BLaER1 (cell line): ENCODE data around the gene JPT2.
A peak's percentile ranks its signal among the peaks of the same experiment; 100 is the strongest.

Experiments used
- H3K27ac ChIP-seq: shearing (Covaris generic); formaldehyde crosslinking; 2 replicates; pipeline ENCODE4 v1.8.1; 2022
- H3K27me3 ChIP-seq: shearing (Covaris generic); formaldehyde crosslinking; 2 replicates; pipeline ENCODE4 v1.8.1; 2022
- H3K36me3 ChIP-seq: shearing (Covaris generic); formaldehyde crosslinking; 2 replicates; pipeline ENCODE4 v1.8.1; 2022
- H3K4me1 ChIP-seq: shearing (Covaris generic); formaldehyde crosslinking; 2 replicates; pipeline ENCODE4 v1.8.1; 2022
- H3K4me2 ChIP-seq: shearing (Covaris generic); formaldehyde crosslinking; 2 replicates; pipeline ENCODE4 v1.8.1; 2022
- H3K4me3 ChIP-seq: shearing (Covaris generic); formaldehyde crosslinking; 2 replicates; pipeline ENCODE4 v1.8.1; 2022
- H3K9ac ChIP-seq: shearing (Covaris generic); formaldehyde crosslinking; 2 replicates; pipeline ENCODE4 v1.8.1; 2022
- H3K9me3 ChIP-seq: shearing (Covaris generic); formaldehyde crosslinking; 2 replicates; pipeline ENCODE4 v1.8.1; 2022
- H4K20me1 ChIP-seq: shearing (Covaris generic); formaldehyde crosslinking; 2 replicates; pipeline ENCODE4 v1.8.1; 2022
- Cebpa-rat ChIP-seq: shearing (Covaris generic); IDR thresholded peaks from 2 replicates; pipeline ENCODE4 v1.8.1; 2022

JPT2 gene

DNA sequence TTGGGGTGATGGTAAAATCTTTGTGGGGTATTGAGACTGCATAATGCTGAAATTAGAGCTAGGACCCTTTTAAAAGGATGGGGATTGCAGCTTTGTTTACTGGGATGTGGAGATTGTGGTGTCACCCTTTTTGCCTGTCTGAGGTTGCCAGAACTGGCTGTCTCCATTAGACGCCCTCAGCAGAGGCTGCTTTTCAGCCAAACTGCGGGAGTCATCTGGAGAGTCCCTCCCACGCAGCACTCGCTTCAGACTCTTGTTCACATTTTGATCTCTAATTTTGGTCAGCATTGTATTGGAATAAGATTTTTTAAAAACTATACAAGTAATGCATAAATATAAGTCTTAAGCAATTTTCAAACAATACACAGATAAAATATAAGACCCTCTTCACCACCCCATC lies 27.9 kb upstream of the JPT2 start:
- Histone ChIP-seq H3K4me2 (peak overlapping the region; percentile 80; the same call in 1 of the 2 replicates), H3K9ac (no peak overlapping the region), H3K27ac (peak overlapping the region; percentile 98), H3K4me3 (no peak overlapping the region), H3K9me3 (no peaks in the 10 kb centered on the region), H3K4me1 (peaks cover 63% of the 10 kb centered on the region), H3K36me3 (peaks cover 57% of the 10 kb centered on the region), H3K27me3 (no peaks in the 10 kb centered on the region), H4K20me1 (no peaks in the 10 kb centered on the region)
- TF ChIP-seq Cebpa-rat, result no peak

- H3K9ac ChIP-seq, result no peak overlapping the region
- H3K9me3 ChIP-seq, result no peaks in the 10 kb centered on the region
- peak overlapping the region; percentile 98 for H3K27ac ChIP-seq
- no peak overlapping the region for H3K4me2 ChIP-seq
- H3K27me3 ChIP-seq, result no peaks in the 10 kb centered on the region
- peaks cover 57% of the 10 kb centered on the region for H3K36me3 ChIP-seq
- peaks cover 54% of the 10 kb centered on the region for H3K4me1 ChIP-seq
- H3K4me3 ChIP-seq, result no peak overlapping the region
- H4K20me1 ChIP-seq, result no peaks in the 10 kb centered on the region
- TF ChIP-seq Cebpa-rat, result no peak
These were observed 26.7 kb upstream of the JPT2 start for GRCh38 chr16:1651094-1651973.

GRCh38 chr16:1651974-1652312 lies 26.1 kb upstream of the JPT2 start:
- H3K9ac ChIP-seq, result no peak overlapping the region
- H3K4me1 ChIP-seq, result peaks cover 48% of the 10 kb centered on the region
- H4K20me1 ChIP-seq, result no peaks in the 10 kb centered on the region
- TF ChIP-seq Cebpa-rat, result no peak
- peak overlapping the region; percentile 98 for H3K27ac ChIP-seq
- H3K36me3 ChIP-seq, result peaks cover 62% of the 10 kb centered on the region
- H3K4me3 ChIP-seq, result no peak overlapping the region
- no peak overlapping the region for H3K4me2 ChIP-seq
- H3K27me3 ChIP-seq, result no peaks in the 10 kb centered on the region
- H3K9me3 ChIP-seq, result no peaks in the 10 kb centered on the region

- Histone ChIP-seq H3K27ac (0 out of 2 replicates have a peak overlapping the region, but pooled peaks have one; percentile 38), H3K27me3 (no peaks in the 10 kb centered on the region), H3K4me2 (no peak overlapping the region), H3K4me3 (no peak overlapping the region), H3K9me3 (no peaks in the 10 kb centered on the region), H3K36me3 (peaks cover 72% of the 10 kb centered on the region), H4K20me1 (no peaks in the 10 kb centered on the region), H3K4me1 (peaks cover 37% of the 10 kb centered on the region), H3K9ac (no peak overlapping the region)
- no peak for TF ChIP-seq Cebpa-rat
These were observed 25.1 kb upstream of the JPT2 start for GRCh38 chr16:1653023-1653422.

GRCh38 chr16:1654505-1655268 lies 23.4 kb upstream of the JPT2 start:
- Histone ChIP-seq H3K4me1 (peaks cover 21% of the 10 kb centered on the region), H3K27ac (peak overlapping the region; percentile 66), H3K9ac (peak overlapping the region; percentile 69), H3K4me3 (no peak overlapping the region), H4K20me1 (no peaks in the 10 kb centered on the region), H3K27me3 (no peaks in the 10 kb centered on the region), H3K4me2 (peak overlapping the region; percentile 71), H3K36me3 (peaks cover 89% of the 10 kb centered on the region), H3K9me3 (no peaks in the 10 kb centered on the region)
- no peak for TF ChIP-seq Cebpa-rat

GRCh38 chr16:1655269-1655807 lies 22.7 kb upstream of the JPT2 start:
- H3K27ac ChIP-seq, result peak overlapping the region; percentile 66; the same call in 1 of the 2 replicates
- peak overlapping the region; percentile 69; the same call in 1 of the 2 replicates for H3K9ac ChIP-seq
- H3K4me2 ChIP-seq, result peak overlapping the region; percentile 71
- peaks cover 15% of the 10 kb centered on the region for H3K4me1 ChIP-seq
- H3K4me3 ChIP-seq, result no peak overlapping the region
- H3K9me3 ChIP-seq, result no peaks in the 10 kb centered on the region
- no peaks in the 10 kb centered on the region for H4K20me1 ChIP-seq
- no peaks in the 10 kb centered on the region for H3K27me3 ChIP-seq
- TF ChIP-seq Cebpa-rat, result no peak
- peaks cover 96% of the 10 kb centered on the region for H3K36me3 ChIP-seq

GRCh38 chr16:1655909-1656807 lies 21.9 kb upstream of the JPT2 start:
- TF ChIP-seq Cebpa-rat, result no peak
- Histone ChIP-seq H3K9me3 (no peaks in the 10 kb centered on the region), H4K20me1 (no peaks in the 10 kb centered on the region), H3K27ac (peak overlapping the region; percentile 66), H3K27me3 (no peaks in the 10 kb centered on the region), H3K4me3 (no peak overlapping the region), H3K9ac (no peak overlapping the region), H3K4me1 (peaks cover 15% of the 10 kb centered on the region), H3K36me3 (peaks cover 96% of the 10 kb centered on the region), H3K4me2 (no peak overlapping the region)

- Histone ChIP-seq H3K9ac (no peak overlapping the region), H3K27ac (peak overlapping the region; percentile 51), H3K36me3 (peaks cover 93% of the 10 kb centered on the region), H4K20me1 (no peaks in the 10 kb centered on the region), H3K4me3 (no peak overlapping the region), H3K4me2 (no peak overlapping the region), H3K4me1 (peaks cover 15% of the 10 kb centered on the region), H3K9me3 (no peaks in the 10 kb centered on the region), H3K27me3 (no peaks in the 10 kb centered on the region)
- TF ChIP-seq Cebpa-rat, result no peak
These were observed 21.1 kb upstream of the JPT2 start for GRCh38 chr16:1656808-1657617.
